ENCODE results near the gene TRIM10. TPM values are rescaled to one million over a fixed set of nuclear protein-coding genes. Genes with fewer than 3 reads are reported as not detected.

The TRIM10 gene
- polyA plus RNA-seq, 1 experiment: not detected

DNA sequence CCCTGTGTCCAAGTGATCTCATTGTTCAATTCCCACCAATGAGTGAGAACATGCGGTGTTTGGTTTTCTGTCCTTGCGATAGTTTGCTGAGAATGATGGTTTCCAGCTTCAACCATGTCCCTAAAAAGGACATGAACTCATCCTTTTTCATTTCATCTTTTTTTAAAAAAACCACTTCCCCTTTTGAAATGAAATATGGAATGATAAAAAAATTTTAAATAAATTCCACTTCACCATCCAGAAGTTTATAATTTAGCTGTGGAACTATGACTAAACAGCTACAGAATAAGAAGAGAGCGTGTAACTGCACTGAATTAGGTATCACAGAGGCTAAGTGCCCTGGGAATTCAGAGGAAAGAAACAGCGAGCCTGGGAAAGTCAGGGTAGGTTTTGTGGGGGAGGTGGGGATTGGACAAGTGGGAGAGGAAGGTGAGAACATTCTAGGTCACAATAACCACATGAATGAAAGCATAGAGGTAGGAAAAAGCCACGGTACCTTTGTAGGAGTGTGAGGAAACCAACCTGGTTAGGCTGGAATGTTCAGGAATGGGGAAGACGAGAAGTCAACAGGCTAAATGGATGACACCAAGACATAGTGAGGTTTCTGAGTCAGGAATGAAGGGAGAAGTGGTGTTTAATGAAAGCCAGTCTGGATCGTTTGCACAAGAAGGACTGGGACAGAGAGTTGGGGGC lies 11.0 kb downstream of the TRIM10 start:
- ChIA-PET CTCF (interaction anchor here (0.9 kb wide), 1 partner anchor 19 kb away, joined by 4 read pairs; no protein-coding TSS in a partner anchor), POLR2A (no interaction called here)
- Histone ChIP-seq H3K27me3 (ENCODE audit: control insufficient read depth, insufficient read depth, low read length) (no peaks in the 10 kb centered on the region; the same call in none of the 2 replicates), H3K4me3 (ENCODE audit: low read depth, low read length) (no peak overlapping the region), H3K36me3 (ENCODE audit: control insufficient read depth, insufficient read depth, low read length) (no peaks in the 10 kb centered on the region)
- DNase-seq (ENCODE audit: low read depth): no peak
- TF ChIP-seq, protein P1, sequence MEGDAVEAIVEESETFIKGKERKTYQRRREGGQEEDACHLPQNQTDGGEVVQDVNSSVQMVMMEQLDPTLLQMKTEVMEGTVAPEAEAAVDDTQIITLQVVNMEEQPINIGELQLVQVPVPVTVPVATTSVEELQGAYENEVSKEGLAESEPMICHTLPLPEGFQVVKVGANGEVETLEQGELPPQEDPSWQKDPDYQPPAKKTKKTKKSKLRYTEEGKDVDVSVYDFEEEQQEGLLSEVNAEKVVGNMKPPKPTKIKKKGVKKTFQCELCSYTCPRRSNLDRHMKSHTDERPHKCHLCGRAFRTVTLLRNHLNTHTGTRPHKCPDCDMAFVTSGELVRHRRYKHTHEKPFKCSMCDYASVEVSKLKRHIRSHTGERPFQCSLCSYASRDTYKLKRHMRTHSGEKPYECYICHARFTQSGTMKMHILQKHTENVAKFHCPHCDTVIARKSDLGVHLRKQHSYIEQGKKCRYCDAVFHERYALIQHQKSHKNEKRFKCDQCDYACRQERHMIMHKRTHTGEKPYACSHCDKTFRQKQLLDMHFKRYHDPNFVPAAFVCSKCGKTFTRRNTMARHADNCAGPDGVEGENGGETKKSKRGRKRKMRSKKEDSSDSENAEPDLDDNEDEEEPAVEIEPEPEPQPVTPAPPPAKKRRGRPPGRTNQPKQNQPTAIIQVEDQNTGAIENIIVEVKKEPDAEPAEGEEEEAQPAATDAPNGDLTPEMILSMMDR (IDR thresholded peaks at IDR 0.05; ENCODE audit: insufficient read depth, low read depth, low read length): no peak

DNA sequence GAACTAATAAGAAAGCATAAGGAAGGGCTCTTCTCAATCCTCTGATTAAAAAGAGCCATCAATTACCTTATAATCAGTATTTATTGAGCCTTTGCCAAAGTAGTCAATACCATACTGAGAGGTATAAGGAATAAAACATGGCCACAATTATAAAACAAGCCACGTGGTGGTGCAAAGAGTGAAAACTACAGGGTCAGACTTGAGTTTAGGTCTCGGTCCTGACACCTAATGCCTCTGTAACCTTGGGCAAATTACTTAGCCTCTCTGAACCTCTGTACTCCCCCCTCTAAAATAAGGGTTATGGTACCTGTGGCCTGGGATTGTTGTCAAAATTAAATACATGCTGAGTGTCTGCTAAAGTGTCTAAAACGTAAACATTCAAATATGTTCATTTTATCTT lies 11.8 kb downstream of the TRIM10 start:
- DNase-seq (ENCODE audit: low read depth): no peak
- ChIA-PET CTCF (interaction anchor here (2.8 kb wide), 1 partner anchor 18 kb away, joined by 15 read pairs; no protein-coding TSS in a partner anchor), POLR2A (no interaction called here)

GRCh38 chr6:30147096-30147495 lies 13.9 kb downstream of the TRIM10 start:
- no peaks in the 10 kb centered on the region for H3K36me3 ChIP-seq (ENCODE audit: control insufficient read depth, insufficient read depth, low read length)
- DNase-seq (ENCODE audit: low read depth): no peak
- TF ChIP-seq, protein P1 (IDR thresholded peaks at IDR 0.05; ENCODE audit: insufficient read depth, low read depth, low read length): no peak
- CTCF ChIA-PET: interaction anchor here (2.8 kb wide), 1 partner anchor 16 kb away, joined by 15 read pairs; no protein-coding TSS in a partner anchor
- POLR2A ChIA-PET: no interaction called here
- H3K4me3 ChIP-seq (ENCODE audit: low read depth, low read length): no peak overlapping the region
- H3K27me3 ChIP-seq (ENCODE audit: control insufficient read depth, insufficient read depth, low read length): peaks cover 10% of the 10 kb centered on the region

More for the DNA sequence above, 11.8 kb downstream of the TRIM10 start:
- TF ChIP-seq, protein P1 (IDR thresholded peaks at IDR 0.05; ENCODE audit: insufficient read depth, low read depth, low read length): no peak
- Histone ChIP-seq H3K27me3 (ENCODE audit: control insufficient read depth, insufficient read depth, low read length) (peaks cover 5% of the 10 kb centered on the region), H3K36me3 (ENCODE audit: control insufficient read depth, insufficient read depth, low read length) (no peaks in the 10 kb centered on the region), H3K4me3 (ENCODE audit: low read depth, low read length) (no peak overlapping the region)

- TF ChIP-seq, protein P1 (IDR thresholded peaks at IDR 0.05; ENCODE audit: insufficient read depth, low read depth, low read length): no peak
- no peak for DNase-seq (ENCODE audit: low read depth)
- Histone ChIP-seq H3K4me3 (ENCODE audit: low read depth, low read length) (no peak overlapping the region), H3K27me3 (ENCODE audit: control insufficient read depth, insufficient read depth, low read length) (peaks cover 12% of the 10 kb centered on the region), H3K36me3 (ENCODE audit: control insufficient read depth, insufficient read depth, low read length) (no peaks in the 10 kb centered on the region)
- POLR2A ChIA-PET: no interaction called here
- CTCF ChIA-PET: interaction anchor here (1.0 to 3.4 kb wide), 2 partner anchors 12 to 14 kb away, joined by 3 to 21 read pairs; no protein-coding TSS in a partner anchor
These were observed 15.2 kb downstream of the TRIM10 start for GRCh38 chr6:30145818-30146217.

GRCh38 chr6:30144811-30145210 lies 16.2 kb downstream of the TRIM10 start:
- CTCF ChIA-PET: interaction anchor here (1.0 to 3.4 kb wide), 2 partner anchors 10 to 13 kb away, joined by 3 to 21 read pairs; no protein-coding TSS in a partner anchor
- H3K27me3 ChIP-seq (ENCODE audit: control insufficient read depth, insufficient read depth, low read length): peaks cover 12% of the 10 kb centered on the region
- POLR2A ChIA-PET: no interaction called here
- no peak for DNase-seq (ENCODE audit: low read depth)
- TF ChIP-seq, protein P1 (IDR thresholded peaks at IDR 0.05; ENCODE audit: insufficient read depth, low read depth, low read length): no peak
- H3K36me3 ChIP-seq (ENCODE audit: control insufficient read depth, insufficient read depth, low read length): no peaks in the 10 kb centered on the region
- no peak overlapping the region for H3K4me3 ChIP-seq (ENCODE audit: low read depth, low read length)
